MCF 10A (cell line): Measurements from ENCODE around the gene CTTNBP2. TPM values are rescaled to one million over a fixed set of nuclear protein-coding genes. Genes with fewer than 3 reads are reported as not detected.
A peak's percentile ranks its signal among the peaks of the same experiment; 100 is the strongest.

Source experiments
- BruUV-seq: library from RNA; stranded (reverse); fragments of 400-500 nt; replicated peaks from 2 replicates; lab custom pipeline; 2021; lab: Mats Ljungman, UMichigan
- CTCF ChIA-PET: fragments of 300-600 bp; sonication (Branson Sonifier 250); formaldehyde crosslinking; extraction: SDS; loops from one replicate; lab custom pipeline; 2021; ENCODE audit warnings: antibody characterized with exemption, inconsistent platforms; lab: Yijun Ruan, JAX
- POLR2A ChIA-PET: fragments of 300-600, 350-650 bp; sonication (Branson Sonifier 250); formaldehyde crosslinking; extraction: SDS; loops from one replicate; lab custom pipeline; 2020; ENCODE audit warnings: antibody characterized with exemption, inconsistent platforms; lab: Yijun Ruan, JAX
- DNase-seq: peaks from one replicate; pipeline ENCODE4 v3.0.0-alpha.2; 2018; ENCODE audit not compliant: unreplicated experiment
- H3K27ac Mint-ChIP-seq: one replicate; pipeline ENCODE4 v1.8.0; 2022; ENCODE audit warnings: mild to moderate bottlenecking, low read depth, mixed read lengths; ENCODE audit not compliant: unreplicated experiment
- H3K27me3 Mint-ChIP-seq: one replicate; pipeline ENCODE4 v1.8.0; 2022; ENCODE audit warnings: mixed read lengths; ENCODE audit not compliant: insufficient read depth, unreplicated experiment
- H3K36me3 Mint-ChIP-seq: one replicate; pipeline ENCODE4 v1.8.0; 2022; ENCODE audit warnings: mild to moderate bottlenecking, moderate library complexity, mixed read lengths; ENCODE audit not compliant: insufficient read depth, unreplicated experiment
- H3K4me1 Mint-ChIP-seq: one replicate; pipeline ENCODE4 v1.8.0; 2022; ENCODE audit warnings: mixed read lengths; ENCODE audit not compliant: insufficient read depth, unreplicated experiment
- H3K4me3 Mint-ChIP-seq: one replicate; pipeline ENCODE4 v1.8.0; 2022; ENCODE audit warnings: mild to moderate bottlenecking, moderate library complexity, mixed read lengths; ENCODE audit not compliant: unreplicated experiment
- H3K9me3 Mint-ChIP-seq: one replicate; pipeline ENCODE4 v1.8.0; 2022; ENCODE audit warnings: mixed read lengths; ENCODE audit not compliant: unreplicated experiment
- CTCF ChIP-seq: fragments of 200-600 bp; IDR thresholded peaks from one replicate; pipeline ENCODE4 v1.8.0; 2022; ENCODE audit warnings: antibody characterized with exemption, mild to moderate bottlenecking; ENCODE audit not compliant: unreplicated experiment
- intact Hi-C: fragments of 100-400 bp; cut with micrococcal nuclease; formaldehyde crosslinking; loops from 2 replicates; pipeline ENCODE4 v1.14.1; 2022
- total RNA-seq: library from RNA; stranded (reverse); gene quantifications from 2 replicates; pipeline ENCODE4 v1.2.3, GENCODE V29; 2022

CTTNBP2 gene
- total RNA-seq, 1 experiment from 2014 or later = 0.98 TPM

GRCh38 chr7:117673839-117674238 is 199.4 kb downstream of the CTTNBP2 start:
- Mint-ChIP-seq H3K36me3 (no peaks in the 10 kb centered on the region), H3K27me3 (peaks cover 39% of the 10 kb centered on the region), H3K4me3 (no peak overlapping the region), H3K4me1 (no peaks in the 10 kb centered on the region), H3K9me3 (no peaks in the 10 kb centered on the region), H3K27ac (no peak overlapping the region)
- BruUV-seq = no TSS peak
- TF ChIP-seq CTCF = peak; percentile 21
- ChIA-PET CTCF (interaction anchor here (0.8 to 1.0 kb wide), 2 partner anchors 12 to 361 kb away, joined by 3 read pairs; no protein-coding TSS in a partner anchor), POLR2A (no interaction called here)
- intact Hi-C loops = loop anchor here (2.0 to 10.0 kb wide), 3 partner anchors 215 to 478 kb away; no protein-coding TSS in a partner anchor
- peak; percentile 37 for DNase-seq

GRCh38 chr7:117673367-117673766 is 199.9 kb downstream of the CTTNBP2 start:
- Mint-ChIP-seq H3K9me3 (no peaks in the 10 kb centered on the region), H3K4me3 (no peak overlapping the region), H3K27ac (no peak overlapping the region), H3K36me3 (no peaks in the 10 kb centered on the region), H3K4me1 (no peaks in the 10 kb centered on the region), H3K27me3 (peaks cover 44% of the 10 kb centered on the region)
- no TSS peak for BruUV-seq
- DNase-seq = no peak
- ChIA-PET CTCF (interaction anchor here (0.7 to 2.3 kb wide), 4 partner anchors 12 to 95 kb away, joined by 3 to 9 read pairs (median 6); no protein-coding TSS in a partner anchor), POLR2A (no interaction called here)
- no peak for TF ChIP-seq CTCF
- intact Hi-C loops = loop anchor here (5.0 to 10.0 kb wide), 2 partner anchors 269 to 479 kb away; no protein-coding TSS in a partner anchor

- no peak for TF ChIP-seq CTCF
- no peak for DNase-seq
- Mint-ChIP-seq H3K4me3 (no peak overlapping the region), H3K27me3 (peaks cover 53% of the 10 kb centered on the region), H3K27ac (no peak overlapping the region), H3K4me1 (no peaks in the 10 kb centered on the region), H3K36me3 (no peaks in the 10 kb centered on the region), H3K9me3 (no peaks in the 10 kb centered on the region)
- intact Hi-C loops = loop anchor here (5.0 to 10.0 kb wide), 2 partner anchors 268 to 480 kb away; no protein-coding TSS in a partner anchor
- POLR2A ChIA-PET = no interaction called here
- CTCF ChIA-PET = interaction anchor here (0.6 to 2.3 kb wide), 6 partner anchors 11 to 665 kb away, joined by 3 to 9 read pairs (median 4); no protein-coding TSS in a partner anchor
- no TSS peak for BruUV-seq
Observed at GRCh38 chr7:117672453-117672852, 200.8 kb downstream of the CTTNBP2 start.

- ChIA-PET CTCF (no interaction called here), POLR2A (no interaction called here)
- H3K9me3 Mint-ChIP-seq = no peaks in the 10 kb centered on the region
- H3K27ac Mint-ChIP-seq = no peak overlapping the region
- intact Hi-C loops = loop anchor here (5.0 to 10.0 kb wide), 2 partner anchors 265 to 482 kb away; no protein-coding TSS in a partner anchor
- no peak for DNase-seq
- H3K4me1 Mint-ChIP-seq = no peaks in the 10 kb centered on the region
- no peak for TF ChIP-seq CTCF
- peaks cover 64% of the 10 kb centered on the region for H3K27me3 Mint-ChIP-seq
- no peaks in the 10 kb centered on the region for H3K36me3 Mint-ChIP-seq
- H3K4me3 Mint-ChIP-seq = no peak overlapping the region
- BruUV-seq = no TSS peak
Observed at GRCh38 chr7:117669818-117670217, 203.4 kb downstream of the CTTNBP2 start.
